ENCODE measurements around the gene STKLD1. TPM values are rescaled to one million over a fixed set of nuclear protein-coding genes. Genes with fewer than 3 reads are reported as not detected.

The STKLD1 gene
- total RNA-seq, 2 donors from 2014 or later: 0.95 TPM; not detected in 1

GRCh38 chr9:133452562-133452961 lies 76.4 kb downstream of the STKLD1 start:
- no peaks in the 10 kb centered on the region for H3K9me3 Mint-ChIP-seq

GRCh38 chr9:133453651-133454050 lies 77.5 kb downstream of the STKLD1 start:
- no peaks in the 10 kb centered on the region for H3K27me3 ChIP-seq (ENCODE audit: control insufficient read depth, insufficient read depth, low read length, poor library complexity, severe bottlenecking)
- H3K4me3 Mint-ChIP-seq: no peak overlapping the region
- H3K27ac Mint-ChIP-seq: no peak overlapping the region
- H3K27ac ChIP-seq (ENCODE audit: low read depth, low read length): no peak overlapping the region
- no peaks in the 10 kb centered on the region for H3K4me1 ChIP-seq (ENCODE audit: control insufficient read depth, insufficient read depth, low read length)
- no peaks in the 10 kb centered on the region for H3K36me3 ChIP-seq (ENCODE audit: control insufficient read depth, insufficient read depth, low read length)
- no peak overlapping the region for H3K9ac ChIP-seq (ENCODE audit: extremely low read depth, low read length, poor library complexity, severe bottlenecking)
- no peaks in the 10 kb centered on the region for H3K9me3 ChIP-seq (ENCODE audit: control insufficient read depth, low read length)
- peaks cover 2% of the 10 kb centered on the region for H3K27me3 Mint-ChIP-seq (ENCODE audit: insufficient read depth)
- no peak for DNase-seq
- 93 to 95% methylated on average over 8 to 10 of the region's 11 CpGs for WGBS, 2 experiments (ENCODE audit: insufficient coverage in 1 of 2, insufficient read length in 1 of 2)
- no peaks in the 10 kb centered on the region for H3K4me1 Mint-ChIP-seq
- H3K9me3 Mint-ChIP-seq: no peaks in the 10 kb centered on the region
- H3K36me3 Mint-ChIP-seq (ENCODE audit: low read depth): no peaks in the 10 kb centered on the region
- no peak overlapping the region for H3K4me3 ChIP-seq (ENCODE audit: low read length)
- no peak for TF ChIP-seq CTCF (conservative IDR thresholded peaks at IDR 0.05)

More at GRCh38 chr9:133452562-133452961, 76.4 kb downstream of the STKLD1 start:
- H3K4me1 Mint-ChIP-seq: no peaks in the 10 kb centered on the region
- 88 to 94% methylated on average over 7 of the region's 7 CpGs for WGBS, 2 experiments (ENCODE audit: insufficient coverage in 1 of 2, insufficient read length in 1 of 2)
- Histone ChIP-seq H3K27me3 (ENCODE audit: control insufficient read depth, insufficient read depth, low read length, poor library complexity, severe bottlenecking) (no peaks in the 10 kb centered on the region), H3K27ac (ENCODE audit: low read depth, low read length) (no peak overlapping the region), H3K4me3 (ENCODE audit: low read length) (no peak overlapping the region), H3K9ac (ENCODE audit: extremely low read depth, low read length, poor library complexity, severe bottlenecking) (no peak overlapping the region), H3K9me3 (ENCODE audit: control insufficient read depth, low read length) (no peaks in the 10 kb centered on the region), H3K4me1 (ENCODE audit: control insufficient read depth, insufficient read depth, low read length) (no peaks in the 10 kb centered on the region), H3K36me3 (ENCODE audit: control insufficient read depth, insufficient read depth, low read length) (no peaks in the 10 kb centered on the region)
- no peak overlapping the region for H3K27ac Mint-ChIP-seq
- DNase-seq: no peak
- H3K36me3 Mint-ChIP-seq (ENCODE audit: low read depth): no peaks in the 10 kb centered on the region
- no peak overlapping the region for H3K4me3 Mint-ChIP-seq
- no peak for TF ChIP-seq CTCF (conservative IDR thresholded peaks at IDR 0.05)
- no peaks in the 10 kb centered on the region for H3K27me3 Mint-ChIP-seq (ENCODE audit: insufficient read depth)

GRCh38 chr9:133454325-133454724 lies 78.2 kb downstream of the STKLD1 start:
- no peak overlapping the region for H3K4me3 Mint-ChIP-seq
- H3K36me3 Mint-ChIP-seq (ENCODE audit: low read depth): no peaks in the 10 kb centered on the region
- H3K27me3 Mint-ChIP-seq (ENCODE audit: insufficient read depth): peaks cover 2% of the 10 kb centered on the region
- H3K4me1 Mint-ChIP-seq: no peaks in the 10 kb centered on the region
- no peaks in the 10 kb centered on the region for H3K9me3 ChIP-seq (ENCODE audit: control insufficient read depth, low read length)
- H3K9ac ChIP-seq (ENCODE audit: extremely low read depth, low read length, poor library complexity, severe bottlenecking): no peak overlapping the region
- no peaks in the 10 kb centered on the region for H3K9me3 Mint-ChIP-seq
- H3K27me3 ChIP-seq (ENCODE audit: control insufficient read depth, insufficient read depth, low read length, poor library complexity, severe bottlenecking): no peaks in the 10 kb centered on the region
- no peak overlapping the region for H3K4me3 ChIP-seq (ENCODE audit: low read length)
- WGBS, 2 experiments (ENCODE audit: insufficient coverage in 1 of 2, insufficient read length in 1 of 2): 88 to 90% methylated on average over 18 to 19 of the region's 19 CpGs
- no peak for TF ChIP-seq CTCF (conservative IDR thresholded peaks at IDR 0.05)
- no peaks in the 10 kb centered on the region for H3K4me1 ChIP-seq (ENCODE audit: control insufficient read depth, insufficient read depth, low read length)
- H3K36me3 ChIP-seq (ENCODE audit: control insufficient read depth, insufficient read depth, low read length): no peaks in the 10 kb centered on the region
- no peak for DNase-seq
- no peak overlapping the region for H3K27ac Mint-ChIP-seq
- no peak overlapping the region for H3K27ac ChIP-seq (ENCODE audit: low read depth, low read length)
